ENCODE measurements around the gene S100A14.

GRCh38 chr1:153602749-153603148 lies 13.4 kb downstream of the S100A14 start:
- TF ChIP-seq CTCF (conservative IDR thresholded peaks at IDR 0.05; ENCODE audit: low read depth, low read length) (no peak), POLR2A (IDR thresholded peaks at IDR 0.05; ENCODE audit: low read depth, low read length) (no peak), SMC3 (IDR thresholded peaks at IDR 0.05; ENCODE audit: low read depth, low read length) (no peak), RAD21 (IDR thresholded peaks at IDR 0.05; ENCODE audit: low read length) (no peak), RFX5 (IDR thresholded peaks at IDR 0.05; ENCODE audit: low read depth, low read length) (no peak), MXI1 (IDR thresholded peaks at IDR 0.05; ENCODE audit: borderline replicate concordance, low read depth, low read length) (no peak), RCOR1 (IDR thresholded peaks at IDR 0.05; ENCODE audit: insufficient replicate concordance, low read length) (no peak), CHD1 (IDR thresholded peaks at IDR 0.05; ENCODE audit: low read depth, low read length) (no peak), CEBPB (IDR thresholded peaks at IDR 0.05; ENCODE audit: low read depth, low read length) (no peak), MAFK (IDR thresholded peaks at IDR 0.05; ENCODE audit: low read depth, low read length) (no peak)
